ENCODE measurements around the gene SCGN. TPM values are rescaled to one million over a fixed set of nuclear protein-coding genes. Genes with fewer than 3 reads are reported as not detected.

The SCGN gene
- polyA plus RNA-seq, 1 donor (not counting 4 experiments of a cell fraction or from before 2014, with no cell fraction given): not detected

GRCh38 chr6:25686856-25687255, 34.8 kb downstream of the SCGN start:
- H3K9me3 ChIP-seq (ENCODE audit: control insufficient read depth, low read depth, low read length): no peaks in the 10 kb centered on the region
- no peaks in the 10 kb centered on the region for H4K20me1 ChIP-seq (ENCODE audit: control insufficient read depth, extremely low read depth, insufficient read depth, low read length)
- no peak overlapping the region for H3K9ac ChIP-seq (ENCODE audit: control insufficient read depth, extremely low read depth, insufficient read depth, low read length)
- no peak overlapping the region for H3K4me2 ChIP-seq (ENCODE audit: control insufficient read depth, extremely low read depth, insufficient read depth, low read depth, low read length)
- H2AFZ ChIP-seq (ENCODE audit: control insufficient read depth, low read length): no peak overlapping the region
- no peaks in the 10 kb centered on the region for H3K9me1 ChIP-seq (ENCODE audit: control insufficient read depth, extremely low read depth, insufficient read depth, low read length)
- no peak overlapping the region for H3K4me3 ChIP-seq (ENCODE audit: control insufficient read depth in 2 of 3, extremely low read depth in 1 of 3, insufficient read depth in 2 of 3, low read depth in 1 of 3, low read length in 3 of 3)
- H3K27ac ChIP-seq (ENCODE audit: control insufficient read depth, insufficient read depth, low read length): no peak overlapping the region
- dilution Hi-C loops (cut with MboI; ENCODE audit: extremely low pct_ligation_motif_present, low sequenced_read_pairs): no loop called here
- TF ChIP-seq CTCF (optimal IDR thresholded peaks at IDR 0.05 in 1 of 3, IDR thresholded peaks at IDR 0.05 in 1 of 3, conservative IDR thresholded peaks at IDR 0.05 in 1 of 3; ENCODE audit: extremely low read depth in 1 of 3, insufficient read depth in 2 of 3, low read length in 3 of 3) (no peak), EZH2 (IDR thresholded peaks at IDR 0.05; ENCODE audit: low read length) (no peak)
- DNase-seq (ENCODE audit: low read depth, low spot score) (no peak), FAIRE-seq (no peak)
- H3K27me3 ChIP-seq (ENCODE audit: control insufficient read depth, extremely low read depth, insufficient read depth, low read length): no peaks in the 10 kb centered on the region
- H3K4me1 ChIP-seq (ENCODE audit: control insufficient read depth, extremely low read depth, insufficient read depth, low read length): no peaks in the 10 kb centered on the region
- no peaks in the 10 kb centered on the region for H3K79me2 ChIP-seq (ENCODE audit: control insufficient read depth, insufficient read depth, low read length)
- H3K36me3 ChIP-seq (ENCODE audit: control insufficient read depth in 2 of 2, extremely low read depth in 1 of 2, insufficient read depth in 2 of 2, low read length in 2 of 2): no peaks in the 10 kb centered on the region

GRCh38 chr6:25689966-25690365, 38.0 kb downstream of the SCGN start:
- H3K4me3 ChIP-seq (ENCODE audit: control insufficient read depth in 2 of 3, extremely low read depth in 1 of 3, insufficient read depth in 2 of 3, low read depth in 1 of 3, low read length in 3 of 3): no peak overlapping the region
- no peak for TF ChIP-seq EZH2 (IDR thresholded peaks at IDR 0.05; ENCODE audit: low read length)
- TF ChIP-seq CTCF (optimal IDR thresholded peaks at IDR 0.05 in 1 of 3, IDR thresholded peaks at IDR 0.05 in 1 of 3, conservative IDR thresholded peaks at IDR 0.05 in 1 of 3; ENCODE audit: extremely low read depth in 1 of 3, insufficient read depth in 2 of 3, low read length in 3 of 3): no peak
- no peaks in the 10 kb centered on the region for H3K9me3 ChIP-seq (ENCODE audit: control insufficient read depth, low read depth, low read length)
- DNase-seq (ENCODE audit: low read depth, low spot score) (no peak), FAIRE-seq (no peak)
- H2AFZ ChIP-seq (ENCODE audit: control insufficient read depth, low read length): no peak overlapping the region
- no peaks in the 10 kb centered on the region for H3K9me1 ChIP-seq (ENCODE audit: control insufficient read depth, extremely low read depth, insufficient read depth, low read length)
- H3K4me1 ChIP-seq (ENCODE audit: control insufficient read depth, extremely low read depth, insufficient read depth, low read length): no peaks in the 10 kb centered on the region
- H3K27me3 ChIP-seq (ENCODE audit: control insufficient read depth, extremely low read depth, insufficient read depth, low read length): no peaks in the 10 kb centered on the region
- no peak overlapping the region for H3K27ac ChIP-seq (ENCODE audit: control insufficient read depth, insufficient read depth, low read length)
- no peaks in the 10 kb centered on the region for H3K36me3 ChIP-seq (ENCODE audit: control insufficient read depth in 2 of 2, extremely low read depth in 1 of 2, insufficient read depth in 2 of 2, low read length in 2 of 2)
- no peak overlapping the region for H3K9ac ChIP-seq (ENCODE audit: control insufficient read depth, extremely low read depth, insufficient read depth, low read length)
- no peaks in the 10 kb centered on the region for H4K20me1 ChIP-seq (ENCODE audit: control insufficient read depth, extremely low read depth, insufficient read depth, low read length)
- dilution Hi-C loops (cut with MboI; ENCODE audit: extremely low pct_ligation_motif_present, low sequenced_read_pairs): no loop called here
- H3K79me2 ChIP-seq (ENCODE audit: control insufficient read depth, insufficient read depth, low read length): no peaks in the 10 kb centered on the region
- no peak overlapping the region for H3K4me2 ChIP-seq (ENCODE audit: control insufficient read depth, extremely low read depth, insufficient read depth, low read depth, low read length)
